ENCODE results near the gene PUS1. TPM values are rescaled to one million over a fixed set of nuclear protein-coding genes. Genes with fewer than 3 reads are reported as not detected.

The PUS1 gene
- total RNA-seq, 1 donor: 13.0 TPM

- no peak overlapping the region for H3K4me3 ChIP-seq (ENCODE audit: low read depth, low read length)
- TF ChIP-seq, protein P1, sequence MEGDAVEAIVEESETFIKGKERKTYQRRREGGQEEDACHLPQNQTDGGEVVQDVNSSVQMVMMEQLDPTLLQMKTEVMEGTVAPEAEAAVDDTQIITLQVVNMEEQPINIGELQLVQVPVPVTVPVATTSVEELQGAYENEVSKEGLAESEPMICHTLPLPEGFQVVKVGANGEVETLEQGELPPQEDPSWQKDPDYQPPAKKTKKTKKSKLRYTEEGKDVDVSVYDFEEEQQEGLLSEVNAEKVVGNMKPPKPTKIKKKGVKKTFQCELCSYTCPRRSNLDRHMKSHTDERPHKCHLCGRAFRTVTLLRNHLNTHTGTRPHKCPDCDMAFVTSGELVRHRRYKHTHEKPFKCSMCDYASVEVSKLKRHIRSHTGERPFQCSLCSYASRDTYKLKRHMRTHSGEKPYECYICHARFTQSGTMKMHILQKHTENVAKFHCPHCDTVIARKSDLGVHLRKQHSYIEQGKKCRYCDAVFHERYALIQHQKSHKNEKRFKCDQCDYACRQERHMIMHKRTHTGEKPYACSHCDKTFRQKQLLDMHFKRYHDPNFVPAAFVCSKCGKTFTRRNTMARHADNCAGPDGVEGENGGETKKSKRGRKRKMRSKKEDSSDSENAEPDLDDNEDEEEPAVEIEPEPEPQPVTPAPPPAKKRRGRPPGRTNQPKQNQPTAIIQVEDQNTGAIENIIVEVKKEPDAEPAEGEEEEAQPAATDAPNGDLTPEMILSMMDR (IDR thresholded peaks at IDR 0.05; ENCODE audit: insufficient read depth, low read depth, low read length): no peak
- no peak for DNase-seq (ENCODE audit: low read depth)
These were observed 10.6 kb upstream of the PUS1 start for GRCh38 chr12:131918311-131919050.

DNA sequence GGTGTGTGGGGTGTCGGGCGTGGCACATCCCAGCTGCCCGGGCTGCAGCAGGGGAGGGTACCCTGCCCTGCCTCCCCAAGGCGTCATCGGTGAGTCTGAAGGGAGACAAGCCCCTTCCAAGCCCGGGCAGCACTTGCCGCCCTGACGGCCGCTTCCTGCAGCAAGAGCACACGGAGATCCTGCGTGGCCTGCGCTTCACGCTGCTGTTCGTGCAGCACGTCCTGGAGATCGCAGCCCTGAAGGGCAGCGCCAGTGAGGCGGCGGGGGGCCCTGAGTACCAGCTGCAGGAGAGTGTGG, 10.1 kb upstream of the PUS1 start:
- H3K4me3 ChIP-seq (ENCODE audit: low read depth, low read length): no peak overlapping the region
- no peak for DNase-seq (ENCODE audit: low read depth)
- TF ChIP-seq, protein P1 (IDR thresholded peaks at IDR 0.05; ENCODE audit: insufficient read depth, low read depth, low read length): no peak

DNA sequence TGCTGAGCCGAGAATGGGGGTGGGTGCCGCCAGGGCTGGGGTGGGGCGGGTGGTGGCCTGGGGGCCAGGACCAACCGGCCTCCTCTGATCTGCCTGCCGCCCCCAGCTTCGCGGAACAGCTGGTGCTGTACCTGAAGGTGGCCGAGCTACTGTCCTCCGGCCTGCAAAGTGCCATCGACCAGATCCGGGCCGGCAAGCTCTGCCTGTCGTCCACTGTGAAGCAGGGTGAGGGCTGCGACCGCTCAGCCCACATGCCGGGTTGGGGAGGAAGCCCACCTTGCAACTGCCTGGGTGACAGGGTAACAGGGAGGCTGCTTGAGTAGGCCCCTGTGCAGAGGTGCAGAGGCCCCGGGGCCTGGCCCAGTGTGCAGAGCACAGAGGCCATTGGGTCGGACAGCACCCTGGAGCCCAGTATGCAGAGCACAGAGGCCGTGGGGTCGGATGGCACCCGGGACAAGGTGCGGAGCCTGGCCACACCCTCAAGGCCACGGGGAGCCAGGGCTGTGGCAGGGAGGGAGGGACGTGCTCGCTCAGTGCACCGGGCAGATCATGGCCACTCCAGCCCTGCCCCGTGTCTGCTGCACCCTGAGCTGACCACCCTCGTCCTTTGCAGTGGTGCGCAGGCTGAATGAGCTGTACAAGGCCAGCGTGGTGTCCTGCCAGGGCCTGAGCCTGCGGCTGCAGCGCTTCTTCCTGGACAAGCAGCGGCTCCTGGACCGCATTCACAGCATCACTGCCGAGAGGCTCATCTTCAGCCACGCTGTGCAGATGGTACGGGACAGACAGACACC, 9.5 kb upstream of the PUS1 start:
- TF ChIP-seq, protein P1 (IDR thresholded peaks at IDR 0.05; ENCODE audit: insufficient read depth, low read depth, low read length): no peak
- H3K4me3 ChIP-seq (ENCODE audit: low read depth, low read length): no peak overlapping the region
- DNase-seq (ENCODE audit: low read depth): no peak

GRCh38 chr12:131920157-131920508, 8.9 kb upstream of the PUS1 start:
- TF ChIP-seq, protein P1 (IDR thresholded peaks at IDR 0.05; ENCODE audit: insufficient read depth, low read depth, low read length): no peak
- H3K4me3 ChIP-seq (ENCODE audit: low read depth, low read length): no peak overlapping the region
- DNase-seq (ENCODE audit: low read depth): no peak

GRCh38 chr12:131920902-131921840, 7.9 kb upstream of the PUS1 start:
- DNase-seq (ENCODE audit: low read depth): no peak
- TF ChIP-seq, protein P1 (IDR thresholded peaks at IDR 0.05; ENCODE audit: insufficient read depth, low read depth, low read length): no peak
- no peak overlapping the region for H3K4me3 ChIP-seq (ENCODE audit: low read depth, low read length)

- TF ChIP-seq, protein P1 (IDR thresholded peaks at IDR 0.05; ENCODE audit: insufficient read depth, low read depth, low read length): no peak
- DNase-seq (ENCODE audit: low read depth): no peak
- no peak overlapping the region for H3K4me3 ChIP-seq (ENCODE audit: low read depth, low read length)
These were observed 7.0 kb upstream of the PUS1 start for GRCh38 chr12:131921866-131922769.
